GM21528 (cell line): Measurements from ENCODE around the gene APBA1.

ENCODE experiments used
- ATAC-seq: cut with Tn5 transposase; IDR thresholded peaks from one replicate; pipeline ENCODE4 v1.9.1; 2021; ENCODE audit warnings: mild to moderate bottlenecking, moderate library complexity; ENCODE audit not compliant: unreplicated experiment, low FRiP score

APBA1 gene

DNA sequence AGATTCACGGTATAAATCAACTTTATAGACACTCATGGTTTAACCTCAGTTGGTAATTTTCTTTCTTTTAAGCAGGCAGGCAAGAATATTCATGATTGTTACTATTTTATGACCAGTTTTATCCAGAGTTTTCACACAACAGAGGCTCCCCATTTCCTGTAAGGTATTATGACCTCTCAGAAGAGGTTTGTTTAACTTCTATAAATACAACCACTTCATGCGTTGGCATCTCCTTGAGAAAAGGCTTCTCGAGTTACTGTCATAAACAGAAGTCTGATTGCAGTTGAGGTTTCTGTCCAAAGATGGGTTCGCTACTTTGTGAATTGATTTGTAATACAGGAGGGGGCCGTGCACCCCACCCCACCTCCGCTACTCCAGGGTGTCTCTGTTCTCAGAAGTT is 291.9 kb downstream of the APBA1 start:
- no peak for ATAC-seq

DNA sequence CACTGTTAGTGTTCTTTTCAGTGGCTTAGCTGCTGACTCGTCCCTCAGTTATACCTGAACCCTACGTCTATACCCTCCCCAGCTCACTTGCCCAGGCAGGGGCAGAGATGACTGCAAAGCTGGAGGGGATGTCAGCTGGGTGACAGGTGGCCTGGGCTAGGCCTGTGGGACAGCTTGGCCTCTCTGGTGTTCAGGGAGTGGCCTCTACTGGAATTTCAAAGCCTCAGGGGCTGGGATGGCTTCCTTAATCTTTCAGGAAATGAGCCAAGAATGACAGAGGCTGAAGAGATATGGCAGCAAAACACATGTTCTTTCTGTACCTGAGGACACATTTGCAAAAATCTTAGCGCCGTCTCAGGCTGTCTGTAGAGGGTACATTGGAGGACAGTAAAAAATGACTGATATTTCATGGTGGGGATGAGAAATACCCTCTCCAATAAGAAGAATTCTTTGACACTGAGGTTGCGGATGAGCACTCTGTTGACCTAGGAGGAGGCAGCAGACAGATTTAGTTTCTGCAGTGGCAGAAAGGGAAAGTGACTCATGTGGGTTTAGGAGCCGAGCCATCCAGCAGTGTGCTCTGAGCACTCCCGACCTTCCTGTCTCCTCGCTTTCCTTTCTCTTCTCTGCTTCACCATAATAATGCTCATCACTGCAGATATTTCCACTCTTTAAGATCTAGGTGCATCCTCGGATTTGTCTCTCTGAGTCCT is 292.7 kb downstream of the APBA1 start:
- ATAC-seq, result no peak

DNA sequence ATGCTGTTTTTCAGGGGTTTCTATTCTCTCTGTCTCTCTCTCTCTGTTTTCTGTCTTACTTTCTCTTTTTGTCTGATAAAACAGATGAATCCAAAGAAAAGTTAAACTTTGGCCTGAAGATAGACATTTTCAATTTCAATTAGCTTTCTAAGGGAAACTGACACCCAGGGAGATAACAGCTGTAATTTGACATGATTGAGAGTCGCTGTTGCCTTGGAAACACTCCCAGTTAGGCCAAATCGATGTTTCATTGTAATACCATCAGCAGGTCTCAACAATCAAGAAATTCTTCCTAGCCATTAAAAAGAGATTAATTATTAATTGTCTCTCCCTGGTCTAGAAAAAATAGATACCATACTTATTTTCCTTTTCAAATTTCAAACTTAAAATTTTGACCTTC is 294.2 kb downstream of the APBA1 start:
- ATAC-seq, result no peak
